GM21367 (cell line): ENCODE results near the gene LDLRAP1.
"Not testable (repeated sequence)": the region's sequence is repeated elsewhere in the genome, so short reads cannot be mapped to it uniquely, and the experiment has no call there.

Experiments
- ATAC-seq: cut with Tn5 transposase; IDR thresholded peaks from one replicate; pipeline ENCODE4 v1.9.1; 2021; ENCODE audit not compliant: unreplicated experiment

The LDLRAP1 gene

DNA sequence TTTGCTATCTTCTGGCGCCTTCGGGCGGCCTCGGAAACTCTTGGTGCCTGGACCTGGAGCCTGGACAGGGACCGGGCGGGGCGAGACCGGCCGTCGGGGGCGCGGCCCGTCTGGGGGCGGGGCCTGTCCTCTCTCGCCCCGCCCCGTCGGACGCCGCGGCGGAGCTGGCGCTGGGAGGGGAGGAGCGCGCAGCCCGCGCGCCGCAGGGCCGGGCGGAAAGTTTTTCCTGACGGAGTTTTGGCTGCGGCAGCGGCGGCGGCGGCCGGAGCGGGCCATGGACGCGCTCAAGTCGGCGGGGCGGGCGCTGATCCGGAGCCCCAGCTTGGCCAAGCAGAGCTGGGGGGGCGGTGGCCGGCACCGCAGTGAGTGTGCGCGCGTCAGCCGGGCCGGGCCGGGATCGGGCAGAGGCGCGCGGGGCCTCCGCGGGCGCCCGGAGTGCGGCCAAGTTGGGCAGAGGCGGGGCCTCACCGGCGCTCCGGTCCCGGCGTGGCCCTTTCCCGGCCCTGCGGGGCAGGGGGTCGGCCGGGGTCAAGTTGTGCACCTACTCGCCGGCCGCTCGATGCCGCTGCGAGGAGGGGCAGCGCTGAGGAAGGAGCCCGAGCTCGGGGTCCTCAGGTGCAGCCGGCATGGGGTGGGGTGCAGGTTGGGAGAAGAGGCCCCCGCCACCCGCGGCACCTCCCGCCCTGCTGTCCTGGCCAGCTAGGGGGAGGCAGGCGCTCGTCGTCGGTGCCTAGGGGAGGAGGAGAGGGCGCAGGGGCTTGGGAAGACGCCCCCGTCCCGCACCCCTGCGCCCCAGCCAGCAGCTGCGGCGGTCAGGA lies at the start of gene LDLRAP1:
LDLRAP1 (plus strand) TSS at position 182 of the 818 bp plus-strand sequence; CDS start at position 275, 93 bp downstream.
- ATAC-seq, result no peak

GRCh38 chr1:25494952-25495351 lies 48.5 kb upstream of the LDLRAP1 start:
- ATAC-seq, result no peak

- ATAC-seq, result no peak
These were observed 42.7 kb upstream of the LDLRAP1 start for GRCh38 chr1:25500694-25501093.

- ATAC-seq, result no peak
These were observed 42.0 kb upstream of the LDLRAP1 start for GRCh38 chr1:25501235-25502058.

- no peak for ATAC-seq
These were observed 40.4 kb upstream of the LDLRAP1 start for GRCh38 chr1:25502957-25503356.

DNA sequence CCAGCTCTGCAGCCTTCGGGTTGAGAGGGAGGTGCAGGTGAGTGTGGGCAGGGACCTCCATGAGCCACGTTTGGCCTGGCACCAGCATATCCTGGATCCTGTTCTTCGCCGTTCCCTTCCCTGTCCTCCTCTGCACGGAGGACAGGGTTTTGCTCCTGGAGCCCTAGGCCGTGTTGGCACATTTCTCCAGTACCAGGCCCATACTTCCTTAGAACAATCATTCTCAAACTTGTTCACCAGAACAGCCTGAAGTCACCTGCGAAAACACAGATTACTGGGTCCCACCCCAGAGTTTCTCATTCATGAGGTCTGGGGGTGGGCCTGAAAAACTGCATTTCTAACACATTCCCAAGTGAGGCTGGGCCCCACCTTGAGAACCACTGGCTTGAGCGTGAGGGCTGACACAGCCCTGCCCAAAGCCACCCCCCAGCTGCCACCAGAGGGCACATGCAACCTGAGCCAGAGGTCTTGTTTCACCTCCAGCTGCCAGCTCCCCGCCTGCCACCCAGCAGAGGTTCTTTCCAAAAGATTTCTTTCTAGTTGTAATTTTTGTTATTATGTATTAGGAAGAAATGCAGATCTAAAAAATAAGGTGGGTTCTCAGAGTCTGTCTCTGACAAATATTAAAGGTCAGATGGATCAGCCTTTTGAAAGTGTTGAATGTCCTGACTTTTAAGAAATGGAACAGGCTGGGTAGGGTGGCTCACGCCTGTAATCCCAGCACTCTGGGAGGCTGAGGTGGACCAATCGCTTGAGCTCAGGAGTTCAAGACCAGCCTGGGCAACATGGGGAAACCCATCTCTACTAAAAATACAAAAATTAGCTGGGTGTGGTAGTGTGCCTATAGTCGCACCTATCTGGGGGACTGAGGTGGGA lies 39.6 kb upstream of the LDLRAP1 start:
- ATAC-seq, result no peak

- no peak for ATAC-seq
These were observed 38.5 kb upstream of the LDLRAP1 start for GRCh38 chr1:25504706-25505595.

- ATAC-seq, result no peak
These were observed 37.6 kb upstream of the LDLRAP1 start for GRCh38 chr1:25505656-25506385.

DNA sequence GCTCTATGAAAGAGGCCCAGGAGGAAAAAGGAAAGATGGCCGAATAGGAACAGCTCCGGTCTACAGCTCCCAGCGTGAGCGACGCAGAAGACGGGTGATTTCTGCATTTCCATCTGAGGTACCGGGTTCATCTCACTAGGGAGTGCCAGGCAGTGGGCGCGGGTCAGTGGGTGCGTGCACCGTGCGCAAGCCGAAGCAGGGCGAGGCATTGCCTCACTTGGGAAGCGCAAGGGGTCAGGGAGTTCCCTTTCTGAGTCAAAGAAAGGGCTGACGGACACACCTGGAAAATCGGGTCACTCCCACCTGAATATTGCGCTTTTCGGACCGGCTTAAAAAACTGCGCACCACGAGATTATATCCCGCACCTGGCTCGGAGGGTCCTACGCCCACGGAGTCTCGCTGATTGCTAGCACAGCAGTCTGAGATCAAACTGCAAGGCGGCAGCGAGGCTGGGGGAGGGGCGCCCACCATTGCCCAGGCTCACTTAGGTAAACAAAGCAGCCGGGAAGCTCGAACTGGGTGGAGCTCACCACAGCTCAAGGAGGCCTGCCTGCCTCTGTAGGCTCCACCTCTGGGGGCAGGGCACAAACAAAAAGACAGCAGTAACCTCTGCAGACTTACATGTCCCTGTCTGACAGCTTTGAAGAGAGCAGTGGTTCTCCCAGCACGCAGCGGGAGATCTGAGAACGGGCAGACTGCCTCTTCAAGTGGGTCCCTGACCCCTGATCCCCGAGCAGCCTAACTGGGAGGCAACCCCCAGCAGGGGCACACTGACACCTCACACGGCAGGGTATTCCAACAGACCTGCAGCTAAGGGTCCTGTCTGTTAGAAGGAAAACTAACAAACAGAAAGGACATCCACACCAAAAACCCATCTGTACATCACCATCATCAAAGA lies 36.6 kb upstream of the LDLRAP1 start:
- ATAC-seq, result not testable (repeated sequence)

DNA sequence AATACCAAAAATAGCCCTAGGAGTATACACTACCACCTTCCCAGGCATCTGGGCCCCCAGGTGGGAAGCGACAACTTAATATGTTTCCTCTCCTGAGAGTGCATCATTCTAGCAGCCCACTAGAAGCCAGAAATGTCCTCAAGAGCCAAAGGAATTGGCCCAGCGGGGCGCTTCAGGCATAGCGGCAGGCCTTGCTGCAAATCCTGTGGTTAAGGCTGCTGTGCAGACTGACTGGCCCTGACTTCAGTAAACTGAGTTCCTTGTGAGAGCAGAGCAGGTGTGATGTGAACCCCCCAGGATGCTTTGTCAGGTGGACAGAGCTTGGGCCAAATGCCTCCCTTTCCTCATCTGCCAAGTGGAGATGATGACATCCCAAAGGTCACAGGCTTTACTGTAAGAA lies 29.7 kb upstream of the LDLRAP1 start:
- no peak for ATAC-seq

- ATAC-seq, result no peak
These were observed 28.4 kb upstream of the LDLRAP1 start for GRCh38 chr1:25515033-25515432.

GRCh38 chr1:25516686-25517085 lies 26.7 kb upstream of the LDLRAP1 start:
- ATAC-seq, result no peak

- no peak for ATAC-seq
These were observed 25.7 kb upstream of the LDLRAP1 start for GRCh38 chr1:25517476-25518394.

DNA sequence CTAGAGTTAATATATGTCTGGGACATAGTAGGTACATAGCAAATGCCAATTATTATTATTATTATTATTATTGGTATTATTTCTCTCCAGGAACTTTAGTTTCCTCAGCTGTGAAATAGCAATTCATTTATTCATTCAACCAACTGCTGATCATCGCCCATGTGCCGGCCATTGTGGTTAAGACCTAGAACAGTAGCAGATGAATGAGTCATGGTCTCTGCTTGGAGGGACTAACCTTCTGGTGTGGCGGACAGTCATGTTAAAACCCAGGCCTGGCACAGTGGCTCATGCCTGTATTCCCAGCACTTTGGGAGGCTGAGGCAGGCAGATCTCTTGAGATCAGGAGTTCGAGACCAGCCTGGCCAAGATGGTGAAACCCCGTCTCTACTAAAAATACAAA lies 23.8 kb upstream of the LDLRAP1 start:
- ATAC-seq, result no peak

GRCh38 chr1:25520446-25521061 lies 22.9 kb upstream of the LDLRAP1 start:
- no peak for ATAC-seq

DNA sequence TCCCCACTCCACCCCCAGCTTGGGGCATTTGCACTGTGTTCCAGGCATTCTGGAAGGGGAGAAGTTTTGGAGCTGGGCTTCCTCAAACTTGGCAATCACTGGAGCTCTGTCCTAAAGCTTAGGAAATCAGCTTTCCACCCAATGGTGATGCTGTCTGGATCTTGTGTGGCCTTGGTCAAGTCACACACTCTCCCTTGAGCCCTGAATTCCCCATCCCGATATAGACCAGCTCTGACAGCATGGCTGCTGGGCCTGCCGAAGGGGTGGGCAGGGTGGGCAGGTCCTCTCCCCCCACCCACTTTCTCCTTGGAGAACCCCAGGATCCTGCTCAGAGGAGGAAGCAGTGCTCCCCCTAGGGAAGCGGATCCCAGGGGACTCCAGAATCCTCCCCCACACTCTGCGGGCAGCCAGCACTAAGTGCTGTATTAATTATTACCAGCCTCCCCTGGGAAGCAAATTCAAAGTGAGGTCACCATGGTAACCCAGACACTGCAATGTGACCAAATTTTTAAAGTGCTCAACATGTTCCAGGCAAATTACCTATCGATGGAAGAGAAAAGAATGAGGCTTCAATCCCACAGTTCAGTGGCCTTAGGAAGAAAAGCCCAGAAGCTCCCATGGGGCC lies 21.3 kb upstream of the LDLRAP1 start:
- ATAC-seq, result no peak
